ENCODE measurements around the gene RYR3.

Gene RYR3

DNA sequence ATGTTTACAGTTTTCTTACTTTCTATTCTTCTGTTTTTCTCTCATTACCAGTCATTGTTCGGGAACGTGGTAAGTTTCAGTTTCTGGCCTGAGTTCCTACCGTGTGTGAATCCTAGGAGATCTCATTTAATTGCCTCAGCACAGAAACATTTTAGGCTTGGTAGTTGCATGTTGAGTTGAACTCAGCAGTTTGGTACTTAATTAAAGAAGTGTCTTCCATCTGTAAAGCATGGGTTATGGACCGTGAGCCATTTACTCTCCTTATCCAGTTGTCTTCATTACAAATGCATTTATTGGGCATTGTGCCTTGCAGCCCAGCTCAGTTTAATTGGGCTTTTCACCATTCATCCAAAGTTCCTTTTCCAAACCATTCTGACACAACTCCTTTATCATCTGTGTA lies 515.4 kb downstream of the RYR3 start:
- Mint-ChIP-seq H3K36me3 (no peaks in the 10 kb centered on the region), H3K4me1 (no peaks in the 10 kb centered on the region), H3K9me3 (no peaks in the 10 kb centered on the region), H3K27me3 (peaks cover 5% of the 10 kb centered on the region), H3K27ac (no peak overlapping the region), H3K4me3 (no peak overlapping the region)
- DNase-seq (ENCODE audit: low spot score in 2 of 2) (no peak), ATAC-seq (ENCODE audit: low read depth) (no peak)

GRCh38 chr15:33830351-33830750 lies 519.6 kb downstream of the RYR3 start:
- no peak for ATAC-seq (ENCODE audit: low read depth)
- Mint-ChIP-seq H3K27ac (no peak overlapping the region), H3K4me1 (no peaks in the 10 kb centered on the region), H3K4me3 (no peak overlapping the region), H3K9me3 (no peaks in the 10 kb centered on the region), H3K36me3 (no peaks in the 10 kb centered on the region), H3K27me3 (peaks cover 3% of the 10 kb centered on the region)
- no peak for DNase-seq (ENCODE audit: low spot score in 2 of 2)

GRCh38 chr15:33831646-33832045 lies 520.9 kb downstream of the RYR3 start:
- no peaks in the 10 kb centered on the region for H3K9me3 Mint-ChIP-seq
- no peaks in the 10 kb centered on the region for H3K4me1 Mint-ChIP-seq
- ATAC-seq (ENCODE audit: low read depth) (no peak), DNase-seq (ENCODE audit: low spot score in 2 of 2) (no peak)
- H3K27me3 Mint-ChIP-seq = peaks cover 1% of the 10 kb centered on the region
- H3K27ac Mint-ChIP-seq = no peak overlapping the region
- no peaks in the 10 kb centered on the region for H3K36me3 Mint-ChIP-seq
- H3K4me3 Mint-ChIP-seq = no peak overlapping the region

DNA sequence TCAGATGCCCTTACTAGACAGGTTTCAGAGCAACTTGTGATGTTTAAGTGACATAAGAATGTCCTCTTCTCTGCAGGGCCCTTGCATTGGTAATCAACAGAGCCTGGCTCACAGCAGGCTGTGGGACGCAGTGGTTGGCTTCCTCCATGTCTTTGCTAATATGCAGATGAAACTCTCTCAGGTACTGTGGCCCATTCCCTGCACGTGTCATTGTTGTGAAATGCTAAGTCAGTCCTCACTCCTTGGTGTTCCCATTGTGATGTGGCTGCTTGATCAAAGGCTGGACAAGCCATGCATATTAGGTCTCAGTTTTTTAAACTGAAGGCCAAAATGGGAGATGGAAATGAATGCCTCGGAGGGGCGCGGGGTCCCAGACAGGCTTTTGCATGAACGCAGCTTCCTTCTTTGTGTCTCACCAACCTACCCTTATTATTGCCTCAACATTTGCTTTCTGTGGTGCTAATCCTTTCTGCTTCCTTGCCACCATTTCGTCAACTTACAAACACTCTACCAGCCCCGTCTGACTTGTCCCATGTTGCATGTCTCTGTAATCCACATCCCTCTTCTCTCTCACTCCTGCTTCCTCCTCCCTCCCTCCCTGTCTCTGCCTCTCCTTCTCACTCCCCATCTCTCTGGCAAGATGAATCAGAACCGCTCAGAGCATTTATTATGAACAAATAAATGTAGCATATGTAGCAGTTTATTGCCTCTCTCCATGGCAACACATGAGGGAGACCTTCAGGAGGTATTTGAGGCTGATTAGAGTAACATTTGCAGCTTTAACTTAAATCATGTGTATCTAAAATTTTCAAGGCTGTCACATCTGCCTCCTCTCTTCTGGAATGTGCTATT lies 524.4 kb downstream of the RYR3 start:
- no peaks in the 10 kb centered on the region for H3K9me3 Mint-ChIP-seq
- DNase-seq (ENCODE audit: low spot score in 2 of 2) = no peak
- no peaks in the 10 kb centered on the region for H3K36me3 Mint-ChIP-seq
- no peak for ATAC-seq (ENCODE audit: low read depth)
- H3K27me3 Mint-ChIP-seq = peaks cover 7% of the 10 kb centered on the region
- no peaks in the 10 kb centered on the region for H3K4me1 Mint-ChIP-seq
- H3K27ac Mint-ChIP-seq = no peak overlapping the region
- H3K4me3 Mint-ChIP-seq = no peak overlapping the region

DNA sequence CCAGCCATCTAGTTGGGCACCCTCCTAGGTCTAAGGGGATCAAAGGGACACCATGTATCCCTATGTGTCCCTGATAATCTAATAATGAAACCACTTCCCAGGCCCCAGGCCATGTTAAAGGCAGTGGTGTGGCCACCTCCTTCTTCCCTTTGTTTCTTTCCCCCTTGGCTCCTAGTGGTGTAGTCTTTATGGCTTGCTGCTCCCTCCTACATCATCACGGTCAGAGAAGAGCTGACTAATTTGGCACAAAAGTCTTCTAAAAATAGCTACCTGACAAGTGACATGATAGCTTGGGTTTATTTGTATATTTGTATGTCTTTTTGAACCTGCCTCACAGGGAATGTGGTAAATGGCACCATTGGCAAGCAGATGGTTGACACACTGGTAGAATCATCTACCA lies 526.5 kb downstream of the RYR3 start:
- no peak for DNase-seq (ENCODE audit: low spot score in 2 of 2)
- ATAC-seq (ENCODE audit: low read depth) = no peak
- Mint-ChIP-seq H3K4me1 (no peaks in the 10 kb centered on the region), H3K4me3 (no peak overlapping the region), H3K36me3 (no peaks in the 10 kb centered on the region), H3K27me3 (peaks cover 9% of the 10 kb centered on the region), H3K9me3 (no peaks in the 10 kb centered on the region), H3K27ac (no peak overlapping the region)

DNA sequence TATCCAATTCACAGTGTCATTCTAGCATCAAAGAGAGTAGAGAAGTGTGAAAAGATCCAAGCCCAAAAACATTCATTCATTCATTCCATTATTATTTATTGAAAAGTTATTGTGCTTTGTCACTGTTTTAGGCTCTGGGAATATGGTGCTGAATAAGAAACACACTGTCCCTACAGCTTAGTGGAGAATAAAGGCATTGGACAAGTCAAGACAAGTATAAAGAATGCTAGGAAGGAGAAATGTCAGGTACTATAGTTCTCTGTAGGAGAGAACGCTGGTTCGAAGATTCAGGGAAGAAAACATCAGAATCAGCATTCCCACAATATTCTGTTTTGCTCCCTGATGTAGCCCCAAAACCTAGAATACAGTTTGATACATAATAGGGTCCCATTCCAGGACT lies 528.8 kb downstream of the RYR3 start:
- no peaks in the 10 kb centered on the region for H3K36me3 Mint-ChIP-seq
- no peaks in the 10 kb centered on the region for H3K9me3 Mint-ChIP-seq
- H3K4me1 Mint-ChIP-seq = no peaks in the 10 kb centered on the region
- ATAC-seq (ENCODE audit: low read depth) (no peak), DNase-seq (ENCODE audit: low spot score in 2 of 2) (no peak)
- no peak overlapping the region for H3K27ac Mint-ChIP-seq
- no peak overlapping the region for H3K4me3 Mint-ChIP-seq
- peaks cover 7% of the 10 kb centered on the region for H3K27me3 Mint-ChIP-seq

DNA sequence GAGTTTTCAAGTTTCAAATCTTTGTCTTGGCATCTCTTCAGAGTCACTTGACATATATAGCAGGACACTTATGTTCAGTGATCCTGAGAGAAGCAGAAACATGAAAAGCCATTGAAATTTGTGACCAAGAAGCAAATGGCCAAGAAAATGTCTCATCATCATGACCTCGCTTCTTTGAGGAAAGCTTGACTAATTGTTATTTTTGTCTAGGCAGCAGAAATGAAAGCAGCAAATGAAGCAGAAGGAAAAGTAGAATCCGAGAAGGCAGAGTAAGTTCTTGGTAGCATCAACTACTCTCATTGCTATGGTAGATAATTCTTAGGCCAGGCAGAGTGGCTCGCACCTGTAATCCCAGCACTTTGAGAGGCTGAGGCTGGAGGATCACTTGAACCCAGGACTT lies 529.8 kb downstream of the RYR3 start:
- H3K9me3 Mint-ChIP-seq = no peaks in the 10 kb centered on the region
- no peaks in the 10 kb centered on the region for H3K36me3 Mint-ChIP-seq
- H3K4me3 Mint-ChIP-seq = no peak overlapping the region
- DNase-seq (ENCODE audit: low spot score in 2 of 2) (no peak), ATAC-seq (ENCODE audit: low read depth) (no peak)
- H3K4me1 Mint-ChIP-seq = no peaks in the 10 kb centered on the region
- H3K27ac Mint-ChIP-seq = no peak overlapping the region
- peaks cover 7% of the 10 kb centered on the region for H3K27me3 Mint-ChIP-seq

GRCh38 chr15:33844186-33844585 lies 533.4 kb downstream of the RYR3 start:
- no peak overlapping the region for H3K4me3 Mint-ChIP-seq
- H3K9me3 Mint-ChIP-seq = no peaks in the 10 kb centered on the region
- DNase-seq (ENCODE audit: low spot score in 2 of 2) = no peak
- ATAC-seq (ENCODE audit: low read depth) = no peak
- H3K4me1 Mint-ChIP-seq = no peaks in the 10 kb centered on the region
- H3K36me3 Mint-ChIP-seq = no peaks in the 10 kb centered on the region
- H3K27me3 Mint-ChIP-seq = peaks cover 7% of the 10 kb centered on the region
- no peak overlapping the region for H3K27ac Mint-ChIP-seq

DNA sequence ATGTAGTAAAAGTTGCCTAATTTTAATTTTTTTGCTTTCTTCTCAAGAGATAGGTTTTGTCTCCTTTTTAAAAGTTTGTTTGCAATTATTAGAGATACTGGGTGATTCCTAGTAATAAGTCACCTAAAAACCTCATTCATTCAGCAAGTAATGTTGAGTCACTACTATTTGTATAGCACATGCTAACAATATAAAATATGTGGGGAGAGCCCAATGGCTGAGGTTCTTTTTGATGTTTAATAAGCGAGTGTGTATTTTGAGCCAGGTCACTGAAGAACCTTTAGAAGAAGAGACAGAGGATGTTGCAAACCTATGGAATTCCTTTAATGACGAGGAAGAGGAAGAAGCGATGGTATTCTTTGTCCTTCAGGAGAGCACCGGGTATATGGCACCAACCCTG lies 533.8 kb downstream of the RYR3 start:
- H3K4me1 Mint-ChIP-seq = no peaks in the 10 kb centered on the region
- no peak overlapping the region for H3K4me3 Mint-ChIP-seq
- no peak for DNase-seq (ENCODE audit: low spot score in 2 of 2)

GRCh38 chr15:33846142-33846541 lies 535.4 kb downstream of the RYR3 start:
- H3K27ac Mint-ChIP-seq = no peak overlapping the region
- H3K4me1 Mint-ChIP-seq = no peaks in the 10 kb centered on the region
- ATAC-seq (ENCODE audit: low read depth) = no peak
- H3K36me3 Mint-ChIP-seq = no peaks in the 10 kb centered on the region
- no peak for DNase-seq (ENCODE audit: low spot score in 2 of 2)
- no peaks in the 10 kb centered on the region for H3K9me3 Mint-ChIP-seq
- no peak overlapping the region for H3K4me3 Mint-ChIP-seq
- H3K27me3 Mint-ChIP-seq = peaks cover 2% of the 10 kb centered on the region

More for the DNA sequence above, 533.8 kb downstream of the RYR3 start:
- no peak overlapping the region for H3K27ac Mint-ChIP-seq
- H3K36me3 Mint-ChIP-seq = no peaks in the 10 kb centered on the region
- ATAC-seq (ENCODE audit: low read depth) = no peak
- peaks cover 6% of the 10 kb centered on the region for H3K27me3 Mint-ChIP-seq
- H3K9me3 Mint-ChIP-seq = no peaks in the 10 kb centered on the region

- Mint-ChIP-seq H3K36me3 (no peaks in the 10 kb centered on the region), H3K4me1 (no peaks in the 10 kb centered on the region), H3K27ac (no peak overlapping the region), H3K27me3 (no peaks in the 10 kb centered on the region), H3K4me3 (no peak overlapping the region), H3K9me3 (no peaks in the 10 kb centered on the region)
- DNase-seq (ENCODE audit: low spot score in 2 of 2) (no peak), ATAC-seq (ENCODE audit: low read depth) (no peak)
Observed at GRCh38 chr15:33846862-33847261, 536.1 kb downstream of the RYR3 start.

- ATAC-seq (ENCODE audit: low read depth) = no peak
- Mint-ChIP-seq H3K27ac (no peak overlapping the region), H3K36me3 (no peaks in the 10 kb centered on the region), H3K27me3 (no peaks in the 10 kb centered on the region), H3K4me1 (no peaks in the 10 kb centered on the region), H3K4me3 (no peak overlapping the region), H3K9me3 (no peaks in the 10 kb centered on the region)
- no peak for DNase-seq (ENCODE audit: low spot score in 2 of 2)
Observed at GRCh38 chr15:33848011-33848410, 537.2 kb downstream of the RYR3 start.

GRCh38 chr15:33851079-33851478 lies 540.3 kb downstream of the RYR3 start:
- Mint-ChIP-seq H3K27me3 (no peaks in the 10 kb centered on the region), H3K9me3 (no peaks in the 10 kb centered on the region), H3K4me1 (no peaks in the 10 kb centered on the region), H3K36me3 (no peaks in the 10 kb centered on the region), H3K4me3 (no peak overlapping the region), H3K27ac (no peak overlapping the region)
- DNase-seq (ENCODE audit: low spot score in 2 of 2) (no peak), ATAC-seq (ENCODE audit: low read depth) (no peak)

DNA sequence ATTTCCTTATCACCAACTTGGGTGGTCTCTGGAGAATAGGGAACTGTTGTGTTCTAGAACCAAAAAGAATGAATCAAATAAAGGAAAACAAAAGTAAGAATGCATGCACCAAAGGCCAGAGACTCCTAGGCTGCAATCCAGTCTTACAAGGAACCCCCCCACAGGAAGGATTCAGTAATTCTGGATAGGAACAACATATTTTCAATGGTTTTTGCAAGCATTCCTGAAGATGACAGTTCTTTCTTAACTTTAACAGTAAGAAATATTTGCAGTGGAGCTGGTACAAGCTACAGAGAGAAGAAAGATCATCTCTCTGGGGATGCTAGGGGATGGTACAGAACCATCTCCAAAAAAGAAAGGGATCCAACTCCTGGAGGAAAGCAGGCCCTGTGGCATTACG lies 541.3 kb downstream of the RYR3 start:
- H3K9me3 Mint-ChIP-seq = no peaks in the 10 kb centered on the region
- H3K36me3 Mint-ChIP-seq = no peaks in the 10 kb centered on the region
- H3K4me1 Mint-ChIP-seq = no peaks in the 10 kb centered on the region
- DNase-seq (ENCODE audit: low spot score in 2 of 2) (no peak), ATAC-seq (ENCODE audit: low read depth) (no peak)
- H3K27ac Mint-ChIP-seq = no peak overlapping the region
- no peak overlapping the region for H3K4me3 Mint-ChIP-seq
- H3K27me3 Mint-ChIP-seq = no peaks in the 10 kb centered on the region

GRCh38 chr15:33852570-33852969 lies 541.8 kb downstream of the RYR3 start:
- no peak for ATAC-seq (ENCODE audit: low read depth)
- Mint-ChIP-seq H3K4me3 (no peak overlapping the region), H3K36me3 (no peaks in the 10 kb centered on the region), H3K27me3 (no peaks in the 10 kb centered on the region), H3K9me3 (no peaks in the 10 kb centered on the region), H3K27ac (no peak overlapping the region), H3K4me1 (no peaks in the 10 kb centered on the region)
- DNase-seq (ENCODE audit: low spot score in 2 of 2) = no peak

Measured in memory B cell (primary cell).